Measurements from ENCODE around the gene GGTA1.

GRCh38 chr9:121509180-121509579 is 9.5 kb upstream of the GGTA1 start:
- TF ChIP-seq HDAC6 (IDR thresholded peaks at IDR 0.05; ENCODE audit: low read depth, low read length) (no peak), POLR2A (IDR thresholded peaks at IDR 0.05; ENCODE audit: control extremely low read depth in 1 of 2, low read depth in 2 of 2, low read length in 2 of 2) (no peak), CTCF (IDR thresholded peaks at IDR 0.05; ENCODE audit: control extremely low read depth in 1 of 3, insufficient read depth in 1 of 3, low read depth in 1 of 3, low read length in 3 of 3) (no peak), RAD21 (IDR thresholded peaks at IDR 0.05 in 1 of 2, conservative IDR thresholded peaks at IDR 0.05 in 1 of 2; ENCODE audit: low read depth in 2 of 2, low read length in 2 of 2) (no peak), SRF (IDR thresholded peaks at IDR 0.05; ENCODE audit: low read depth, low read length) (no peak), EZH2 (IDR thresholded peaks at IDR 0.05; ENCODE audit: low read depth, low read length, severe bottlenecking) (no peak), TBP (IDR thresholded peaks at IDR 0.05; ENCODE audit: low read depth, low read length) (no peak), CREB1 (IDR thresholded peaks at IDR 0.05) (no peak), POLR2AphosphoS5 (IDR thresholded peaks at IDR 0.05; ENCODE audit: low read depth, low read length) (no peak), FOSL1 (IDR thresholded peaks at IDR 0.05; ENCODE audit: insufficient read depth, low read depth, low read length) (no peak), ZNF274 (IDR thresholded peaks at IDR 0.05; ENCODE audit: borderline replicate concordance, extremely low read depth, low read length) (no peak)
- TF ChIP-seq, protein P1, sequence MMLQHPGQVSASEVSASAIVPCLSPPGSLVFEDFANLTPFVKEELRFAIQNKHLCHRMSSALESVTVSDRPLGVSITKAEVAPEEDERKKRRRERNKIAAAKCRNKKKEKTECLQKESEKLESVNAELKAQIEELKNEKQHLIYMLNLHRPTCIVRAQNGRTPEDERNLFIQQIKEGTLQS (IDR thresholded peaks at IDR 0.05; ENCODE audit: insufficient read depth, low read depth, low read length): no peak

Measured in H1 (cell line).